Measurements from ENCODE around the gene CNTN6. TPM values are rescaled to one million over a fixed set of nuclear protein-coding genes. Genes with fewer than 3 reads are reported as not detected.

Gene CNTN6
- total RNA-seq, 1 donor from 2014 or later: 0.38 TPM

DNA sequence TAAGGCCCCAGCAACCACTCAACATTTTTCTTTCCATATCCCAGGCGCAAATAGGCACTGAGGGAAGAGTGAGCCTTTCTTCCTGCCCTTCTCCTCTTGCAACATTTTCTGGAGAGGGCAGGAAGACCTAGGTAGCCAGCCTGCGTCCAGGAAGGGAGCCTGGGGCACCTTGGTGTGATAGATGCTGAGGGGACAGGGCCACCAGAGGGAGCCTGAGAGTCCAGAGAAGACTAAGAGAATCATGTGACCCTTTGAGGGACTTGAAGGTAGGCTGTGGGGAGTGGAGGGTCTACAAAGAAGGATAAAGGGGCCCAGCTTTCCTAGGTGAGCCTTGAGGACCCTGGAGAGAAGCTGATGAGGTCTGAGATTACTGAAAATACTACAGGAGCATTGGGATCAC is 346.6 kb downstream of the CNTN6 start:
- H3K27me3 ChIP-seq (ENCODE audit: control insufficient read depth, insufficient read depth, low read length): no peaks in the 10 kb centered on the region
- DNase-seq (ENCODE audit: low read depth): no peak
- TF ChIP-seq, protein P1, sequence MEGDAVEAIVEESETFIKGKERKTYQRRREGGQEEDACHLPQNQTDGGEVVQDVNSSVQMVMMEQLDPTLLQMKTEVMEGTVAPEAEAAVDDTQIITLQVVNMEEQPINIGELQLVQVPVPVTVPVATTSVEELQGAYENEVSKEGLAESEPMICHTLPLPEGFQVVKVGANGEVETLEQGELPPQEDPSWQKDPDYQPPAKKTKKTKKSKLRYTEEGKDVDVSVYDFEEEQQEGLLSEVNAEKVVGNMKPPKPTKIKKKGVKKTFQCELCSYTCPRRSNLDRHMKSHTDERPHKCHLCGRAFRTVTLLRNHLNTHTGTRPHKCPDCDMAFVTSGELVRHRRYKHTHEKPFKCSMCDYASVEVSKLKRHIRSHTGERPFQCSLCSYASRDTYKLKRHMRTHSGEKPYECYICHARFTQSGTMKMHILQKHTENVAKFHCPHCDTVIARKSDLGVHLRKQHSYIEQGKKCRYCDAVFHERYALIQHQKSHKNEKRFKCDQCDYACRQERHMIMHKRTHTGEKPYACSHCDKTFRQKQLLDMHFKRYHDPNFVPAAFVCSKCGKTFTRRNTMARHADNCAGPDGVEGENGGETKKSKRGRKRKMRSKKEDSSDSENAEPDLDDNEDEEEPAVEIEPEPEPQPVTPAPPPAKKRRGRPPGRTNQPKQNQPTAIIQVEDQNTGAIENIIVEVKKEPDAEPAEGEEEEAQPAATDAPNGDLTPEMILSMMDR (IDR thresholded peaks at IDR 0.05; ENCODE audit: insufficient read depth, low read length, poor library complexity, severe bottlenecking): peak; percentile 46
- H3K36me3 ChIP-seq (ENCODE audit: control insufficient read depth, insufficient read depth, low read length): no peaks in the 10 kb centered on the region
- H3K4me3 ChIP-seq (ENCODE audit: low read depth, low read length): no peak overlapping the region

DNA sequence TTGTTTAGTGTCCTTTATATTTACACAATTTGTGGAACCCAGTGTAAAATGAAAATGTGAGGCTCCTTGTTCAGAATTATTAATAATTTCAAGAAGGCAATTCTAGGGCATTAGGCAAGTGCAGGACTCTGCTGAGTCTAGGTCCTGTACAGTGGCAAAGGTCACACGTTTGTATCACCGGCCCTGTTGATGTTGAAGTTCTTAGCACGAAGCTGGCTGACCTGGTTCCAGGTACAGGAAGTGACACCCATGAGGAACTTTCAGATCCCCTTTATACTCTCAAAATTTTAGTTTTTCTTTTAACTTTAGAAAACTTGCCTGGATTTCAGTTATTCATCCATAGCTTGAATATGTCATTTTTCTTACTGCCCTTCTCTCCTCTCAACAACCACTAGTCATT is 349.4 kb downstream of the CNTN6 start:
- no peak for DNase-seq (ENCODE audit: low read depth)
- no peaks in the 10 kb centered on the region for H3K27me3 ChIP-seq (ENCODE audit: control insufficient read depth, insufficient read depth, low read length)
- no peaks in the 10 kb centered on the region for H3K36me3 ChIP-seq (ENCODE audit: control insufficient read depth, insufficient read depth, low read length)
- H3K4me3 ChIP-seq (ENCODE audit: low read depth, low read length): no peak overlapping the region
- TF ChIP-seq, protein P1 (IDR thresholded peaks at IDR 0.05; ENCODE audit: insufficient read depth, low read length, poor library complexity, severe bottlenecking): no peak

GRCh38 chr3:1444195-1444594 is 351.4 kb downstream of the CNTN6 start:
- Histone ChIP-seq H3K27me3 (ENCODE audit: control insufficient read depth, insufficient read depth, low read length) (no peaks in the 10 kb centered on the region), H3K4me3 (ENCODE audit: low read depth, low read length) (no peak overlapping the region), H3K36me3 (ENCODE audit: control insufficient read depth, insufficient read depth, low read length) (no peaks in the 10 kb centered on the region)
- TF ChIP-seq, protein P1 (IDR thresholded peaks at IDR 0.05; ENCODE audit: insufficient read depth, low read length, poor library complexity, severe bottlenecking): no peak
- no peak for DNase-seq (ENCODE audit: low read depth)

DNA sequence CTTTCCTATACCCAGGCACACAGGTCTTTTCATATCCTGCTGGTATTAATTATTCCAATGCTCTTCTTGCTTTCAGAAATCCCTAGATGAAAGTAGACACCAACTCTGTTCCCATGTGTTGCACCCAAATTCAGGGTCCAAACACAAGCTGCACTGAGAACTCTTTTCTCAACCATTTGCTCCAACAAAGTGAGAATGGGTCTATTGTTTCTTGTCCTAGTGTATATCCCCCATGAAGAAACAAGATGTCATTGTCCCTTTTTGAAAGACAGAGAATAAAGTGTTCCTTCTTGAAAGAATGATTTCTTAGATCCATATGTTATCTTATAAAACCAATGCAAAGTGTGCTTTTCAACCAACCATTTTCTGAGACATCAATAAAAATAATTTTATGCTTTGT is 353.7 kb downstream of the CNTN6 start:
- Histone ChIP-seq H3K4me3 (ENCODE audit: low read depth, low read length) (no peak overlapping the region), H3K27me3 (ENCODE audit: control insufficient read depth, insufficient read depth, low read length) (no peaks in the 10 kb centered on the region), H3K36me3 (ENCODE audit: control insufficient read depth, insufficient read depth, low read length) (no peaks in the 10 kb centered on the region)
- no peak for DNase-seq (ENCODE audit: low read depth)
- TF ChIP-seq, protein P1 (IDR thresholded peaks at IDR 0.05; ENCODE audit: insufficient read depth, low read length, poor library complexity, severe bottlenecking): no peak

GRCh38 chr3:1447452-1447851 is 354.6 kb downstream of the CNTN6 start:
- DNase-seq (ENCODE audit: low read depth): no peak
- H3K4me3 ChIP-seq (ENCODE audit: low read depth, low read length): no peak overlapping the region
- H3K27me3 ChIP-seq (ENCODE audit: control insufficient read depth, insufficient read depth, low read length): no peaks in the 10 kb centered on the region
- TF ChIP-seq, protein P1 (IDR thresholded peaks at IDR 0.05; ENCODE audit: insufficient read depth, low read length, poor library complexity, severe bottlenecking): no peak
- H3K36me3 ChIP-seq (ENCODE audit: control insufficient read depth, insufficient read depth, low read length): no peaks in the 10 kb centered on the region

- H3K27me3 ChIP-seq (ENCODE audit: control insufficient read depth, insufficient read depth, low read length): no peaks in the 10 kb centered on the region
- TF ChIP-seq, protein P1 (IDR thresholded peaks at IDR 0.05; ENCODE audit: insufficient read depth, low read length, poor library complexity, severe bottlenecking): no peak
Observed at GRCh38 chr3:1448443-1448842, 355.6 kb downstream of the CNTN6 start.

More at GRCh38 chr3:1448443-1448842, 355.6 kb downstream of the CNTN6 start:
- no peaks in the 10 kb centered on the region for H3K36me3 ChIP-seq (ENCODE audit: control insufficient read depth, insufficient read depth, low read length)
- H3K4me3 ChIP-seq (ENCODE audit: low read depth, low read length): no peak overlapping the region
- DNase-seq (ENCODE audit: low read depth): no peak
